SU-DHL-6 (cell line): Measurements from ENCODE around the gene IL1RL2.

Source experiments
- EZH2phosphoT487 ChIP-seq: fragments of 200-600 bp; sonication (generic), shearing (Covaris generic); conservative IDR thresholded peaks from 2 replicates; pipeline ENCODE4 v1.6.1; 2018; ENCODE audit warnings: mild to moderate bottlenecking, antibody characterized with exemption, low read length, moderate library complexity, mixed read lengths
- TF ChIP-seq, protein P1 (sequence below): fragments of 200-600 bp; sonication (generic); IDR thresholded peaks from one replicate; pipeline ENCODE4 v1.5.1; 2017; ENCODE audit warnings: antibody characterized with exemption, mild to moderate bottlenecking, low read length, moderate library complexity; ENCODE audit not compliant: insufficient read depth, poor library complexity, severe bottlenecking

DNA sequence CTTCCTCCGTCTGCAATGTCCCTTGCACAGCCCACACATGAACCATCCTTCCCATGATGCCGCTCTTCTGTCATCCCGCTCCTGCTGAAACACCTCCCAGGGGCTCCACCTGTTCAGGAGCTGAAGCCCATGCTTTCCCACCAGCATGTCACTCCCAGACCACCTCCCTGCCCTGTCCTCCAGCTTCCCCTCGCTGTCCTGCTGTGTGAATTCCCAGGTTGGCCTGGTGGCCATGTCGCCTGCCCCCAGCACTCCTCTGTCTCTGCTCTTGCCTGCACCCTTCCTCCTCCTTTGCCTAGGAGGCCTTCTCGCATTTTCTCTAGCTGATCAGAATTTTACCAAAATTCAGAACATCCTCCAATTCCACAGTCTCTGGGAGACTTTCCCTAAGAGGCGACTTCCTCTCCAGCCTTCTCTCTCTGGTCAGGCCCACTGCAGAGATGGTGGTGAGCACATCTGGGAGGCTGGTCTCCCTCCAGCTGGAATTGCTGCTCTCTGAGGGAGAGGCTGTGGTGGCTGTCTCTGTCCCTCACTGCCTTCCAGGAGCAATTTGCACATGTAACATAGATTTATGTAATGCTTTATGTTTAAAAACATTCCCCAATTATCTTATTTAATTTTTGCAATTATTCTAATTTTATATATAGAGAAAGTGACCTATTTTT is 8.9 kb upstream of the IL1RL2 start:
- TF ChIP-seq, protein P1, sequence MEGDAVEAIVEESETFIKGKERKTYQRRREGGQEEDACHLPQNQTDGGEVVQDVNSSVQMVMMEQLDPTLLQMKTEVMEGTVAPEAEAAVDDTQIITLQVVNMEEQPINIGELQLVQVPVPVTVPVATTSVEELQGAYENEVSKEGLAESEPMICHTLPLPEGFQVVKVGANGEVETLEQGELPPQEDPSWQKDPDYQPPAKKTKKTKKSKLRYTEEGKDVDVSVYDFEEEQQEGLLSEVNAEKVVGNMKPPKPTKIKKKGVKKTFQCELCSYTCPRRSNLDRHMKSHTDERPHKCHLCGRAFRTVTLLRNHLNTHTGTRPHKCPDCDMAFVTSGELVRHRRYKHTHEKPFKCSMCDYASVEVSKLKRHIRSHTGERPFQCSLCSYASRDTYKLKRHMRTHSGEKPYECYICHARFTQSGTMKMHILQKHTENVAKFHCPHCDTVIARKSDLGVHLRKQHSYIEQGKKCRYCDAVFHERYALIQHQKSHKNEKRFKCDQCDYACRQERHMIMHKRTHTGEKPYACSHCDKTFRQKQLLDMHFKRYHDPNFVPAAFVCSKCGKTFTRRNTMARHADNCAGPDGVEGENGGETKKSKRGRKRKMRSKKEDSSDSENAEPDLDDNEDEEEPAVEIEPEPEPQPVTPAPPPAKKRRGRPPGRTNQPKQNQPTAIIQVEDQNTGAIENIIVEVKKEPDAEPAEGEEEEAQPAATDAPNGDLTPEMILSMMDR: no peak
- TF ChIP-seq EZH2phosphoT487: no peak
